ENCODE measurements around the gene SH3BP2. TPM values are rescaled to one million over a fixed set of nuclear protein-coding genes. Genes with fewer than 3 reads are reported as not detected.

The SH3BP2 gene
- 10 to 100 TPM; 82.6 to 83.7 TPM for total RNA-seq

GRCh38 chr4:2792711-2793585 is at the start of gene SH3BP2:
SH3BP2 (plus strand) TSS chr4:2793085; CDS start chr4:2820618, 27,533 bp downstream.
- DNase-seq, result peak; percentile 73

GRCh38 chr4:2743518-2744445 is 49.1 kb upstream of the SH3BP2 start:
- POLR2A ChIA-PET, result no interaction called here
- no peak overlapping the region for H3K27ac Mint-ChIP-seq
- peaks cover 26% of the 10 kb centered on the region for H3K4me1 Mint-ChIP-seq
- H3K9me3 Mint-ChIP-seq, result no peaks in the 10 kb centered on the region
- H3K27me3 Mint-ChIP-seq, result no peaks in the 10 kb centered on the region
- DNase-seq (no peak), ATAC-seq (ENCODE audit: low read depth) (no peak)
- no peak overlapping the region for H3K4me3 Mint-ChIP-seq
- H3K36me3 Mint-ChIP-seq, result peaks cover 27% of the 10 kb centered on the region

More at GRCh38 chr4:2792711-2793585, at the start of gene SH3BP2:
- ATAC-seq (ENCODE audit: low read depth), result peak; percentile 51
- Mint-ChIP-seq H3K4me1 (peaks cover 19% of the 10 kb centered on the region), H3K27ac (peak within 1 kb of the TSS; percentile 64), H3K27me3 (no peaks in the 10 kb centered on the region), H3K9me3 (no peaks in the 10 kb centered on the region), H3K4me3 (peak within 1 kb of the TSS; percentile 89), H3K36me3 (no peaks in the 10 kb centered on the region)
- POLR2A ChIA-PET, result interaction anchor here (0.6 kb wide), 1 partner anchor 8 kb away, joined by 7 read pairs; no protein-coding TSS in a partner anchor

- Mint-ChIP-seq H3K36me3 (peaks cover 25% of the 10 kb centered on the region), H3K4me3 (no peak overlapping the region), H3K4me1 (peaks cover 26% of the 10 kb centered on the region), H3K9me3 (no peaks in the 10 kb centered on the region), H3K27ac (peak overlapping the region; percentile 82), H3K27me3 (no peaks in the 10 kb centered on the region)
- POLR2A ChIA-PET, result interaction anchor here (0.8 kb wide), 1 partner anchor 190 kb away, joined by 3 read pairs; no protein-coding TSS in a partner anchor
- ATAC-seq (ENCODE audit: low read depth) (no peak), DNase-seq (no peak)
Measured at GRCh38 chr4:2744576-2745270, 48.2 kb upstream of the SH3BP2 start.

- DNase-seq, result no peak
- Mint-ChIP-seq H3K4me1 (peaks cover 28% of the 10 kb centered on the region), H3K27me3 (no peaks in the 10 kb centered on the region), H3K4me3 (no peak overlapping the region), H3K9me3 (no peaks in the 10 kb centered on the region), H3K36me3 (peaks cover 18% of the 10 kb centered on the region), H3K27ac (peak overlapping the region; percentile 82)
- ATAC-seq (ENCODE audit: low read depth), result no peak
- POLR2A ChIA-PET, result interaction anchor here (0.7 to 0.8 kb wide), 2 partner anchors 10 to 189 kb away, joined by 3 to 4 read pairs; partner anchors contain the start of gene TNIP2
Measured at GRCh38 chr4:2745516-2745915, 47.4 kb upstream of the SH3BP2 start.

- Mint-ChIP-seq H3K27me3 (no peaks in the 10 kb centered on the region), H3K27ac (peak overlapping the region; percentile 82), H3K4me3 (peak overlapping the region; percentile 32), H3K36me3 (peaks cover 15% of the 10 kb centered on the region), H3K4me1 (peaks cover 28% of the 10 kb centered on the region), H3K9me3 (no peaks in the 10 kb centered on the region)
- ATAC-seq (ENCODE audit: low read depth) (peak; percentile 95), DNase-seq (peak; percentile 72)
- POLR2A ChIA-PET, result interaction anchor here (0.7 kb wide), 1 partner anchor 10 kb away, joined by 4 read pairs; the partner anchor contains the start of gene TNIP2
Measured at GRCh38 chr4:2745981-2746806, 46.7 kb upstream of the SH3BP2 start.

- POLR2A ChIA-PET, result no interaction called here
- no peaks in the 10 kb centered on the region for H3K9me3 Mint-ChIP-seq
- no peaks in the 10 kb centered on the region for H3K27me3 Mint-ChIP-seq
- DNase-seq (no peak), ATAC-seq (ENCODE audit: low read depth) (no peak)
- H3K36me3 Mint-ChIP-seq, result peaks cover 15% of the 10 kb centered on the region
- H3K4me1 Mint-ChIP-seq, result peaks cover 28% of the 10 kb centered on the region
- peak overlapping the region; percentile 82 for H3K27ac Mint-ChIP-seq
- H3K4me3 Mint-ChIP-seq, result peak overlapping the region; percentile 32
Measured at GRCh38 chr4:2746891-2747695, 45.8 kb upstream of the SH3BP2 start.

- peaks cover 11% of the 10 kb centered on the region for H3K36me3 Mint-ChIP-seq
- peaks cover 33% of the 10 kb centered on the region for H3K4me1 Mint-ChIP-seq
- H3K27ac Mint-ChIP-seq, result no peak overlapping the region
- no peak overlapping the region for H3K4me3 Mint-ChIP-seq
- POLR2A ChIA-PET, result no interaction called here
- ATAC-seq (ENCODE audit: low read depth) (no peak), DNase-seq (no peak)
- no peaks in the 10 kb centered on the region for H3K27me3 Mint-ChIP-seq
- H3K9me3 Mint-ChIP-seq, result no peaks in the 10 kb centered on the region
Measured at GRCh38 chr4:2750719-2751605, 41.9 kb upstream of the SH3BP2 start.

GRCh38 chr4:2753436-2753835 is 39.4 kb upstream of the SH3BP2 start:
- no peaks in the 10 kb centered on the region for H3K27me3 Mint-ChIP-seq
- POLR2A ChIA-PET, result no interaction called here
- H3K4me3 Mint-ChIP-seq, result no peak overlapping the region
- H3K36me3 Mint-ChIP-seq, result peaks cover 6% of the 10 kb centered on the region
- no peak overlapping the region for H3K27ac Mint-ChIP-seq
- ATAC-seq (ENCODE audit: low read depth), result no peak
- DNase-seq, result no peak
- peaks cover 16% of the 10 kb centered on the region for H3K4me1 Mint-ChIP-seq
- H3K9me3 Mint-ChIP-seq, result no peaks in the 10 kb centered on the region

GRCh38 chr4:2754848-2755819 is 37.8 kb upstream of the SH3BP2 start:
- POLR2A ChIA-PET, result interaction anchor here (0.6 to 1.6 kb wide), 8 partner anchors 9 to 282 kb away, joined by 3 to 5 read pairs (median 4); partner anchors contain the start of gene FAM193A
- DNase-seq, result no peak
- Mint-ChIP-seq H3K4me1 (peaks cover 16% of the 10 kb centered on the region), H3K27me3 (no peaks in the 10 kb centered on the region), H3K4me3 (peak overlapping the region; percentile 84), H3K36me3 (peaks cover 6% of the 10 kb centered on the region), H3K27ac (peak overlapping the region; percentile 74), H3K9me3 (no peaks in the 10 kb centered on the region)
- no peak for ATAC-seq (ENCODE audit: low read depth)
